BJ (cell line): Measurements from ENCODE around the gene KRTAP16-1. TPM values are rescaled to one million over a fixed set of nuclear protein-coding genes. Genes with fewer than 3 reads are reported as not detected.
"Not testable (repeated sequence)": the region's sequence is repeated elsewhere in the genome, so short reads cannot be mapped to it uniquely, and the experiment has no call there.

Source experiments
- CTCF ChIA-PET: fragments of 350-600 bp; formaldehyde crosslinking; extraction: SDS; loops from one replicate; lab custom pipeline; 2021; ENCODE audit warnings: antibody characterized with exemption, inconsistent platforms; lab: Yijun Ruan, JAX
- POLR2A ChIA-PET: fragments of 300-600 bp; sonication (Branson Sonifier 250); formaldehyde crosslinking; extraction: SDS; loops from one replicate; lab custom pipeline; 2021; ENCODE audit warnings: antibody characterized with exemption; lab: Charles Lee
- DNase-seq: peaks from one replicate; pipeline ENCODE4 v3.0.0-alpha.2; 2011; ENCODE audit warnings: low read depth
- H3K27me3 ChIP-seq: 2 replicates; pipeline ENCODE4 v1.6.0; 2011; ENCODE audit warnings: low read length; ENCODE audit not compliant: control insufficient read depth, insufficient read depth
- H3K36me3 ChIP-seq: 2 replicates; pipeline ENCODE4 v1.5.1; 2011; ENCODE audit warnings: low read length; ENCODE audit not compliant: control insufficient read depth, insufficient read depth
- H3K4me3 ChIP-seq: 2 replicates; pipeline ENCODE4 v1.5.1; 2011; ENCODE audit warnings: low read depth, mild to moderate bottlenecking, control low read depth, low read length
- CTCF ChIP-seq: IDR thresholded peaks from 2 replicates; pipeline ENCODE4 v1.5.1; 2011; ENCODE audit warnings: low read depth, mild to moderate bottlenecking, control low read depth, inconsistent platforms, low read length, moderate library complexity; ENCODE audit not compliant: insufficient read depth
- polyA plus RNA-seq: library from polyadenylated mRNA; depleted of rRNA; stranded (reverse); fragments of >200 nt; gene quantifications from 2 replicates; pipeline ENCODE4 v1.2.3, GENCODE V29; 2011

Gene KRTAP16-1
- polyA plus RNA-seq, 1 experiment: not detected

DNA sequence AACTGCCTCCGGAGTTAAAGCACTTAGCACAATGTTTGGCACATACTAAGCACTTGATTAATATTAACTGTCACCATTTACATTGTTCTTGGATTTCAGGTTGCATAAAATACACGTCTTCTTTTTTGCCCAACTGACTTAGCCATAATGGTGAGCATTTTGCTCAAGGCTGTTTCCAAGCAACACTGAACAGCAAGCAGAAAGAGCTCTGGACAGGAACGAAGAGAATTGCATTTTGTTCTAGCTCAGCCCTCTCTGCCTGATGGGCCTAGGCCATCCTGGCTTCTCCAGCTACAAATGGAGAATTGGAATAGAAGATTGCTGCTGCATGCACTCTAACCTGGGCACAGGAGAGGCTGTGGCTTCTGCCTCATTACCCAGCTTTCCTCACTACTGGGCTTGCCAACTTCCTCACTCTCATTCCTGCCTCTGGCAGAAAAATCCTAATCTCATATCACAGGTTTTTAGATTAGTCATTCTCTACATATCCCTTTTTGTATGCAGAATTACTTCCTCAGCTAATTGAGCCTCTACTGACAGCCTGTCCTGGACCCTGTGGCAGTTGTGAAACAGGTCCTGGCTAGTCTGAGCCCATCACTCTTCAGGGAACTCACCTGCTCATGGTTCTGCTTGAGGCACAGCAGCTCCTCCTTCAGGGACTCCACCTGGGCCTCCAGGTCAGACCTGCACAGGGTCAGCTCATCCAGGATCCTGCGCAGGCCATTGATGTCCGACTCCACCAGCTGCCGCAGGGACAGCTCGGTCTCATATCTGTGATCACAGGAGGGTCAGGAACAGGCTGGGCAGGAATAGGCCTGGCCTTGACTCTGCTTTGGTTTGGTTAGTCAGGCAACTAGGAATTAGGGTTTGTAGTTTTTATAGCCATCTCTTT, 39.0 kb upstream of the KRTAP16-1 start:
- CTCF ChIA-PET: interaction anchor here (0.7 to 2.5 kb wide), 4 partner anchors 9 to 46 kb away, joined by 3 to 10 read pairs (median 5); no protein-coding TSS in a partner anchor
- Histone ChIP-seq H3K27me3 (no peaks in the 10 kb centered on the region), H3K4me3 (no peak overlapping the region), H3K36me3 (no peaks in the 10 kb centered on the region)
- DNase-seq: no peak
- POLR2A ChIA-PET: no interaction called here
- TF ChIP-seq CTCF: no peak

- H3K27me3 ChIP-seq, H3K4me3 ChIP-seq, DNase-seq, H3K36me3 ChIP-seq, POLR2A ChIA-PET: not testable (repeated sequence)
- CTCF ChIA-PET: interaction anchor here (0.7 kb wide), 2 partner anchors 10 to 24 kb away, joined by 3 read pairs; no protein-coding TSS in a partner anchor
Measured at GRCh38 chr17:41346421-41346820, 37.3 kb upstream of the KRTAP16-1 start.

- H3K27me3 ChIP-seq: no peaks in the 10 kb centered on the region
- no peak overlapping the region for H3K4me3 ChIP-seq
- TF ChIP-seq CTCF: no peak
- ChIA-PET POLR2A (no interaction called here), CTCF (interaction anchor here (0.7 kb wide), 2 partner anchors 11 to 24 kb away, joined by 3 read pairs; no protein-coding TSS in a partner anchor)
- H3K36me3 ChIP-seq: no peaks in the 10 kb centered on the region
- DNase-seq: no peak
Measured at GRCh38 chr17:41345992-41346391, 36.9 kb upstream of the KRTAP16-1 start.

GRCh38 chr17:41343029-41343428, 33.9 kb upstream of the KRTAP16-1 start:
- DNase-seq: no peak
- POLR2A ChIA-PET: no interaction called here
- Histone ChIP-seq H3K36me3 (no peaks in the 10 kb centered on the region), H3K27me3 (no peaks in the 10 kb centered on the region), H3K4me3 (no peak overlapping the region)
- CTCF ChIA-PET: interaction anchor here (0.6 kb wide), 1 partner anchor 146 kb away, joined by 3 read pairs; no protein-coding TSS in a partner anchor
- TF ChIP-seq CTCF: no peak

DNA sequence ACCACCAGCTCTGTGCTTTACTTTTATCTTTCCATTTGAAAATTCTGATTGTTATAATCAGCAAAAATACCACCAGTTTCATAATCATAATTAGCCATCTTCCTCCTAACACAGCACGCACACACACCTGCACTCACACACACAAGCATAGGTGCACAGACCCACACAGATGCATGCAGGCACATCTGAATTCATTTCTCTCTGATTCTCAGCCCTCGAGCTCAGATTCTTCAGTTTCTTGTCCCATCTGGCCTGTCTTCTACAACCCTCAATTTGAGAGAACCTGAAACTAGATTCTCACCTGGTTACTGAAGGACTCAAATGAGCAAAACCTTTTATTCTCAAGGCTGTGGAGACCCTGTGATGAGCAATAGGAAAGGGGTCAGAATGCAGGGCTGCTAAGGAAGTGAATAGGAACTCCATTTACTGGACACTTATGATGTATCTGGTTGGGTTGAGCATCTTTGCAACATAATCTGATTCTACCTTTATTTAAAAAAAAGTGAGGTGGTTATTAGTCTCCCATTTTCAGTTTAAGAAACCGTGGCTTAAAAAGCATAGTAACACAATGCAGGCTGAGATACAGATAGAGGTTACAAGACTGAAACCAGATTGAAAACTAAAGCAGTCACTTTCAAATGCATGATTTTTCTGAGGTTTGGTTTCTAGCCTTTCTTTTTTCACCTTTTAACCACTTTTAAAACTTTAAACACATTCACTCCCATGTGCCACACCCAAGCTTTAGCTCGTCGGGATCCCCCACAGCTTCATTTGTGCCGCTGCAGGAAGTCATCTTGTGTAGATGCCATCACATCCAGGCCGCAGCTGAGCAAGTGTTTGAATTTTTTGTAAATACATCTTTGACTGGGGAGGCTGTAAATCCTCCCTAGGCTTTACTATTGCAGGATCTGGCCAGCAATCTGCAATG, 32.1 kb upstream of the KRTAP16-1 start:
- CTCF ChIA-PET: interaction anchor here (1.6 to 1.8 kb wide), 2 partner anchors 19 kb away, joined by 4 to 8 read pairs; no protein-coding TSS in a partner anchor
- TF ChIP-seq CTCF: no peak

More for the DNA sequence above, 32.1 kb upstream of the KRTAP16-1 start:
- no peak for DNase-seq
- POLR2A ChIA-PET: no interaction called here
- Histone ChIP-seq H3K4me3 (no peak overlapping the region), H3K36me3 (no peaks in the 10 kb centered on the region), H3K27me3 (no peaks in the 10 kb centered on the region)
